IPS-18a (cell line): ENCODE data around the gene CHST11.

Source experiments
- H3K27ac ChIP-seq: one replicate; pipeline ENCODE4 v1.5.1; 2013; ENCODE audit warnings: low read length
- H3K27me3 ChIP-seq: one replicate; pipeline ENCODE4 v1.6.1; 2013; ENCODE audit warnings: mild to moderate bottlenecking, low read length; ENCODE audit not compliant: control insufficient read depth, insufficient read depth
- H3K36me3 ChIP-seq: one replicate; pipeline ENCODE4 v1.6.1; 2013; ENCODE audit warnings: low read depth, low read length; ENCODE audit not compliant: control insufficient read depth
- H3K4me1 ChIP-seq: one replicate; pipeline ENCODE4 v1.6.1; 2013; ENCODE audit warnings: low read depth, low read length; ENCODE audit not compliant: control insufficient read depth
- H3K4me3 ChIP-seq: one replicate; pipeline ENCODE4 v1.5.1; 2013; ENCODE audit warnings: low read length
- H3K9ac ChIP-seq: one replicate; pipeline ENCODE4 v1.6.1; 2013; ENCODE audit warnings: mild to moderate bottlenecking, low read length, moderate library complexity
- H3K9me3 ChIP-seq: one replicate; pipeline ENCODE4 v1.6.1; 2013; ENCODE audit warnings: low read depth, low read length; ENCODE audit not compliant: control insufficient read depth

CHST11 gene

DNA sequence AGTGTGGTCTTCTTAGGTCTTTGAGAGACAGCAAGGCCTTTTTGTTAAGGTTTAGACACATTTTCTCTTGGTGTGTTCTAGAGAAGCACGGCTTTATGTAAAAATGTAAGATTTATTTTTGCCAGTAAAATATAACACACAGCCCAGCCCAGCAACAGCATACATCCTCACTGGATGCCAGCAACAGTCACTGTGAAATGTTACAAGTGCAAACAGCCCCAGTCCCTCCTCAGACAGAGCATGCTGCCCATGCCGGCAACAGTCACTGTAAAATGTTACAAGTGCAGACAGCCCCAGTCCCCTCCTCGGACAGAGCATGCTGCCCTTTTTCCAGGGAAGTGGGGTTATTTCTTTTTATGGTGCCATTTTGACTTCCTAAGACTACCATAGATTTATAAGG, 207.6 kb downstream of the CHST11 start:
- no peaks in the 10 kb centered on the region for H3K27me3 ChIP-seq
- H3K9me3 ChIP-seq: no peaks in the 10 kb centered on the region
- H3K4me1 ChIP-seq: no peaks in the 10 kb centered on the region
- H3K9ac ChIP-seq: no peak overlapping the region
- no peak overlapping the region for H3K27ac ChIP-seq
- no peaks in the 10 kb centered on the region for H3K36me3 ChIP-seq
- H3K4me3 ChIP-seq: no peak overlapping the region

DNA sequence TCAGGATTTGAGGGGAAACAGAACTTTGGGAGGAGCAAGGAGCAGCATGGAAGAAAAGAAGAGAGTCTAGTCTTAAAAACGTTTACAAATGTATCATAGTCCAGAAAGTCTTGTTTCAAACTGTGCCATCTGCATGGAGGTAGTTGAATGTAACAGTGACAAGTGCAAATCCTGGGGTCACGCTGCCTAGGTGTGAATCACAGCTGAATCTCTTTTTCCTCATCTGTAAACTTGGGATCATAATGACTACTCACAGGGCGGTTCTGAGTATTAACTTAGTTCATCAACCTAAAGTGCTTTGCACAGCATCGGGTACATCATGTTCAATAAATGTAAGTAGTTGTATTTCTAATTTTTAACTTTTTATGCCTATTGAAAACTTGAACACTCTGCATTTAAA, 208.5 kb downstream of the CHST11 start:
- Histone ChIP-seq H3K9me3 (no peaks in the 10 kb centered on the region), H3K27ac (no peak overlapping the region), H3K27me3 (no peaks in the 10 kb centered on the region), H3K4me1 (no peaks in the 10 kb centered on the region), H3K4me3 (no peak overlapping the region), H3K9ac (no peak overlapping the region), H3K36me3 (no peaks in the 10 kb centered on the region)

DNA sequence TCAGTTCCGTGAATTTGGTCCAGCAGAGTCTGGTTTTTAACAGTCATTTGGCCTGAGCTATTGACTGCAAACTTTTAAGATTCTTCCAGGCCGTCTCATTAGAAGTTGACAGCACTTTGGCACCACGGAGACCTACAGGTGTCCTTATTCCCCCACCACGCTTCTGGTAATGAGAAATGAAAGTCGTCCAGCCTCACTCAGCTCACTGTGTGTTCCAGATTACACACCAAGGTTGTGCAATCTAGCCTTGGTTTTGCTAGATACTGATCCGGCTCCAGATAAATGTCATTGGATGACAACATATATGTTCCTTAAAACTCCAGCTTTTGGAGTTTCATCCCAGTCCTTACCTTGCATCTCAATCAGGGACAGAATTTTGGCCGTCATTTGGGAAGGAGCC, 210.4 kb downstream of the CHST11 start:
- no peak overlapping the region for H3K9ac ChIP-seq
- H3K27me3 ChIP-seq: no peaks in the 10 kb centered on the region
- no peaks in the 10 kb centered on the region for H3K9me3 ChIP-seq
- H3K27ac ChIP-seq: no peak overlapping the region
- H3K36me3 ChIP-seq: no peaks in the 10 kb centered on the region
- no peak overlapping the region for H3K4me3 ChIP-seq
- peaks cover 11% of the 10 kb centered on the region for H3K4me1 ChIP-seq

DNA sequence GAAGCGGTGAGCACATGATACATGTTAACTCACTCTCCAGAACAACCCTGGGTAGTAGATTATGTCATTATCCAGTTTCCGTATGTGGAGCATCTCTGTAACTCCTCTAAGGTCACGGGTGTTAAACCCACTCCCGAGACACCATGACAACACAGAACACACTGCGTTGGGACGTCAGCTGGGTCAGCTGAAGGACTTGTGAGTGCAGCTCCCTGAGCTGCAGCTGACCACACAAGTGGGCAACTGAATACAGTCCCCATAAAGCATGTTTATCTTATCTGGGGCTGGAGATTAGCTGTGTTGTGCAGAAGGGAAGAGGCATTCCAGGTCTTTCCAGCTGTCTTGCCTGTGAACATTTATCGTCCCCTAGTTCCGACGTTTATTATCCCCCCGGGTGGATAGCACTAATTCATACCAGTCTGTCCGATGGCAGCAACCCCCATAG, 211.5 kb downstream of the CHST11 start:
- Histone ChIP-seq H3K27ac (no peak overlapping the region), H3K4me1 (peaks cover 11% of the 10 kb centered on the region), H3K9me3 (no peaks in the 10 kb centered on the region), H3K9ac (no peak overlapping the region), H3K27me3 (no peaks in the 10 kb centered on the region), H3K36me3 (no peaks in the 10 kb centered on the region), H3K4me3 (no peak overlapping the region)

DNA sequence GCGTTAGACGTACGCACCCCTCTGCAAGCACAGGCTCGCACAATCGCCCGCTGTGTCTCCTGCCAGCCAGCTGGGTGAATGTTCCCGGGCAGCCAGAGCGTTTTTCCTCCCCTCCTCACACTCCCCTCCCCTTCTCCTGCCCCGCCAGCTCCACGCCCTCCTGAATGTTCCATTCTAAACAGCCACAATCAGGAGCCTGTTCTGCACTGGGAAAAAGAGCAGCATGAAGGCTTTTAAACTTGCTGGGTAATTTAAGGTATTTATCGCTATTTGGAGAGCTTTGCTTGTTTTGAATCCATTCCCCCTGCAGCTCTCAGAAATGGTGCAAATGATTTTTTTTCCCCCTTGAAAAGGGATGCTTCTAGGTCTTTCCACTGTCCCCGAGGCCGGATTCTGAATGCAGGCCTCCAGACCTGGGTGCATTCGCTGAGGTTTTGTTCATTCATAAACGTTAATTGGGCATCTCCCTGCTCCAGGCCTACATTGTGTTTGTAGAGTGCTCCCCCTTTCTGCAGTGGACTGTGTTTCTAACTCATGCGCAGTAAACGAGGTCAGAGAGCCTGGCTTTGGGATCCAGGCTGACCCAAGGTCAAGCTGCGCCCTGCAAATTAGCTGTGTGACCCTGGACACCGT, 212.5 kb downstream of the CHST11 start:
- Histone ChIP-seq H3K4me1 (peaks cover 11% of the 10 kb centered on the region), H3K27ac (no peak overlapping the region), H3K4me3 (no peak overlapping the region), H3K36me3 (no peaks in the 10 kb centered on the region), H3K27me3 (no peaks in the 10 kb centered on the region), H3K9me3 (no peaks in the 10 kb centered on the region), H3K9ac (no peak overlapping the region)

DNA sequence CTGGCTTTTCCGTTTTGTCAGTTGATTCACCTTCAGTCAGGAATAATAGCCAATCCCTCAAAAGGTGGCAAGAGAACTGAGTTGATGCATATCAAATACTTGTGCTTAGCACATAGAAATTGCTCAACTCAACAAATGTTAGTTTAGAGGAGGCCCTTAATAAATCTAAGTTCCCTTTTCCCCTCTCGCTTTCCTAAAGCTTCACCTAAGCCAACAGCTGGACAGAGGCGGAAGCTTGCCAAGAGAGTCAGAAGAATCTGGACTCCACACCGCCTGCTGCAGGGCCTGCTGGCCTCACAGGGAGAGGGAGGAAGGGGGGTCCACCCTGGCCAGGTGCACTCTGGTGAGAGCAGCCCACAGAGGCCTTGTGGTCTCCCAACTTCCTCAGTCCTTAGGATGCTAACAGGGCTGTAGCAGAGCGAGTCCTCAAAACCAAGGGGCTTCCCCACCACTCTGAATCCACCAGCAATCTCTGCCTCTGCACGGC, 213.1 kb downstream of the CHST11 start:
- peaks cover 11% of the 10 kb centered on the region for H3K4me1 ChIP-seq
- H3K27me3 ChIP-seq: no peaks in the 10 kb centered on the region
- H3K9me3 ChIP-seq: no peaks in the 10 kb centered on the region
- no peak overlapping the region for H3K27ac ChIP-seq
- no peak overlapping the region for H3K9ac ChIP-seq
- no peak overlapping the region for H3K4me3 ChIP-seq
- no peaks in the 10 kb centered on the region for H3K36me3 ChIP-seq

DNA sequence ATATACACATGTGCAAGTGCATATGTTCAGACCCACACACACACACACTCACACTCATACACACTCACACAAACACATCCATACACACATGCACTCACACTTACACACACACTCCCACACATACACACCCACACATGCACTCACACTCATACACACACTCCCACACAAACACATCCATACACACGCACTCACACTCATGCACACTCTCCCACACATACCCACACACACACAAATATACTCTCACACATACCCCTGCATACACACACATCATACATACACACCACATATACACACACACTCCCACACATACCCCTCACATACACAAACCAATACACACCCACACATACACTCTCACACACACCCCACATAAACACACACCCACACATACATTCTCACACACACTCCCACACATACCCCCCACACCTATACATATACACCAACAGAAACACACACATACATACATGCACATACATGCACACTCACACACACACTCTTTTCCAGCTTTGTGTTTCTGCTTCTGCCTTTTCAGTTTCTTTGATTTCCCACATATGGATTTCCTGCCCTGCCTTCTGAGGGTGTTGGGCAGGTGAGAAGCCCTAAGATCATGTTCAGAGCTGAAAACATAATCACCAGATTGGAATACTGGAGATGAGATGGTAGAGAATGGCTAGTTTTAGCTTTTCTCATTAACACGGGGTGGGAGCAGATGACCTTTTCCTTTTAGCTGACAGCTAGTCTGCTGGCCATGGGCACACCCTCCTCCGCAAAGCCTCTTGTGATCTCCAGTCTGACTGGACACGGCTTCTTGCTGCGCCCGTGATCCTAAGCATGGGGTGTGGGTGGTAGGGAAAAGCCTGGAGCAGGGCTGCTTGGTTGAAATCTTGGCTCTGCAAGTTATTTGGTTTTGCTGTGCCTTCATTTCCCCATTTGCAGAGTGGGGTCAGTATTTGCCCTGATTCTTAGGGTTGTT, 214.0 kb downstream of the CHST11 start:
- H3K4me1 ChIP-seq: peaks cover 11% of the 10 kb centered on the region
- H3K36me3 ChIP-seq: no peaks in the 10 kb centered on the region
- peak overlapping the region; percentile 40 for H3K27ac ChIP-seq
- no peaks in the 10 kb centered on the region for H3K9me3 ChIP-seq
- H3K4me3 ChIP-seq: no peak overlapping the region
- H3K9ac ChIP-seq: no peak overlapping the region
- no peaks in the 10 kb centered on the region for H3K27me3 ChIP-seq

DNA sequence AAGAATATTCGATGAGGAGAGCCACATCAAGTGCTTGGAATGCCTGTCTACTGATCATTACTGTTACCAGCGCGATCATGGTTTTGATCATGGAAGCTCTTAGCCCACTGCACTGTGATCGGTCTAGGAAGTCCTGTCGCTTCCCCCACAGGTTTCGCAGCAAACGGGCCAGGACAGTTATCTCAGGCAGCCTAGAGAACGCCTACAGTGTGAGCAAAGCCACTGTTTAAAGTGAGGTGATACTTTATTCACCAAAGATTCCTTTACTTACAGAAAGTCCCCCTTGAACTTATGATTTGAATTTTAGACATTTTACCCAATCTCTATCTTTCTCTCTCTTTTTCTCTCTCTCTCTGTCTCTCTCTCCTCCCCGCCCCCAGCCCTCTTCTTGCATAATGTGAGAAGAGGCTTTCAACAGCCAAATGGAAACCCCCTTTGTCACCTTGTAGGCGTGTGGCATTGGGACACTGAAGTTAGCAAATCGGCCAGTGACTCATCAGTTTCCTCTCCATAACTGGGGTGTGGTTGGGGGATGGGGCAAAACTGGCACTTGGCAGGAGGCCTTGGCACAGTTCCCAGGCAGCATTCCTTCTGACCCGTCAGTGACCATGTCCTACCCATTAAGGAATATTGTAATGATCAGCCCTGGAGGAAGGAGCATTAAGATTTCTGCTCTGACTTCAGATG, 214.8 kb downstream of the CHST11 start:
- no peak overlapping the region for H3K4me3 ChIP-seq
- H3K9me3 ChIP-seq: no peaks in the 10 kb centered on the region
- H3K36me3 ChIP-seq: no peaks in the 10 kb centered on the region
- no peaks in the 10 kb centered on the region for H3K27me3 ChIP-seq
- H3K9ac ChIP-seq: no peak overlapping the region
- peaks cover 11% of the 10 kb centered on the region for H3K4me1 ChIP-seq
- peak overlapping the region; percentile 40 for H3K27ac ChIP-seq

DNA sequence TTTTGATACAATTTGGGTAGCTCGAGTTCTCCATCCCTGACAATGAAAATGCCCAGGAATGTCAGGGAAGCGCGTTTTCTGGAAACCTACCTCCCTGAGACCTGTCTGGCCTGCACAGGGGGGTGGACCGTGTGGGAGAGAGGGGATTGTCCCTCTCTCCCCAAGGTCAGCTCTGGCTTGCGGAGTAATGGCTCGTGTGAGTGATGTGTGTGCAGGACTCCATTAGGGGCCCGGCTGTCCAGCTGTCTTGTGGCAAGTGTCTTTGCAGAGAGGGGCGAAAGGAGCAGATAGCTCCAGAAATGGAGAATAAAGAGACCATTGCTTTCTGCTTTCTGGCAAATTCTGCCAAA, 215.3 kb downstream of the CHST11 start:
- no peaks in the 10 kb centered on the region for H3K36me3 ChIP-seq
- H3K27ac ChIP-seq: no peak overlapping the region
- no peaks in the 10 kb centered on the region for H3K27me3 ChIP-seq
- H3K9me3 ChIP-seq: no peaks in the 10 kb centered on the region
- peaks cover 11% of the 10 kb centered on the region for H3K4me1 ChIP-seq
- no peak overlapping the region for H3K4me3 ChIP-seq
- no peak overlapping the region for H3K9ac ChIP-seq

DNA sequence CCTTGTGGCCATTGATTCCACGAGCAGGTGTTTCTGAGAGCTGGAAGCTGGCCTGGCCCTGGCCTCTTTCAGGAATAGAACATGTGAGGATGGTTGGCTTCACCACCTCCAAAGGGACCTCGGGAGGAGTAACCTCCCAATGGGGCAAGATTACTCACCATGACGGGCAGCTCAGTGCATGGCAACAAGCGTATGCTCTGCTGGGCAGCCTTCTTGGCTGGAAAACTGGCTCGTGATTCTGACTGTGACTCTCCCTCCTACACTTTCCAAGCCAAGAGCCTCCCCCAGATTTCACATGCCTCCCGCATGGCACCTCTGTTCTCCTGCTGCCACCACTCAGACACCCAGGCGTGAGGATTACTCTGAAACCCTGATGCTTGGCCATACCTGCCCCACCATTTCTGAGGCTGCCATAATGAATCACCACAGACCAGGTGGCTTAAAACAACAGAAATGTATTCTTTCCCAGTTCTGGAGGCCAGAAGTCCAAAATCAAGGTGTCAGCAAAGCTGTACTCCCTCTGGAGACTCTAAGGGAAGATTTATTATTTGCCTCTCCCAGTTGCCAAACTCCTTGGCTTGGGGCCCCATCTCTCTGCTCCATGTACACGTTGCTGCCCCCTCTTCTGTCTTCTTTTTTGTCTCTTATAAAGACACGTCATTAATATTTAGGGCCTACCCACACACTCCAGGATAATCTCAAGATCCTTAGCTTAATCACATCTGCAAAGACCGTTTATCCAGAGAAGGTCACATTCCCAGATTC, 215.9 kb downstream of the CHST11 start:
- H3K4me1 ChIP-seq: peaks cover 11% of the 10 kb centered on the region
- H3K36me3 ChIP-seq: no peaks in the 10 kb centered on the region
- H3K9me3 ChIP-seq: no peaks in the 10 kb centered on the region
- H3K9ac ChIP-seq: no peak overlapping the region
- no peak overlapping the region for H3K27ac ChIP-seq
- no peak overlapping the region for H3K4me3 ChIP-seq
- H3K27me3 ChIP-seq: no peaks in the 10 kb centered on the region

DNA sequence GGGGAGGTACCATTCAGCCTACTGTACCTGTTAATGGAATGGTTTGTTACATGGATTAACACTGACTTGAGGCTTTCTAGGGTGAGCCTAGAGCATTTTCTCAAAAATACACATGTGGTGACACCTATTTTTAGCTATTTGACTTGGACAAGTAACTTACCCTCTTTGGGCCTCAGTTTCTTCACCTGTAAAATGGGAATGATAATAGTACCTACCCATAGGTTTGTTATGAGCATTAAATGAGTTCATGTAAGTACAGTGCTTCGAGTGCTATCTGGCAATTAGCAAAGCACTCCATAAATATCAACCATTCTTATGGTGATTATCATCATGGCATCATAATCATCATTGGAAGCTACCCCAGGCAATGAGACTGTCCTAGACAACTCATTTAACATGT, 216.5 kb downstream of the CHST11 start:
- Histone ChIP-seq H3K9ac (no peak overlapping the region), H3K9me3 (no peaks in the 10 kb centered on the region), H3K36me3 (no peaks in the 10 kb centered on the region), H3K27ac (no peak overlapping the region), H3K4me3 (no peak overlapping the region), H3K27me3 (no peaks in the 10 kb centered on the region), H3K4me1 (peaks cover 11% of the 10 kb centered on the region)
